SU-DHL-6 (cell line): ENCODE results near the gene MGAM2.

Experiments
- CTCF ChIP-seq: fragments of 200-600 bp; sonication (generic); IDR thresholded peaks from one replicate; pipeline ENCODE4 v1.5.1; 2017; ENCODE audit warnings: antibody characterized with exemption, mild to moderate bottlenecking, low read length, moderate library complexity; ENCODE audit not compliant: insufficient read depth, poor library complexity, severe bottlenecking
- EZH2phosphoT487 ChIP-seq: fragments of 200-600 bp; sonication (generic), shearing (Covaris generic); conservative IDR thresholded peaks from 2 replicates; pipeline ENCODE4 v1.6.1; 2018; ENCODE audit warnings: mild to moderate bottlenecking, antibody characterized with exemption, low read length, moderate library complexity, mixed read lengths

- TF ChIP-seq CTCF, result no peak
- TF ChIP-seq EZH2phosphoT487, result no peak
Observed at GRCh38 chr7:142249918-142250317, 138.4 kb downstream of the MGAM2 start.
